PC-3 (cell line): ENCODE data around the gene LHFPL5. TPM values are rescaled to one million over a fixed set of nuclear protein-coding genes. Genes with fewer than 3 reads are reported as not detected.
A peak's percentile ranks its signal among the peaks of the same experiment; 100 is the strongest.

Experiments
- ATAC-seq: fragments of 200-7000 bp; cut with Tn5 transposase; 2 replicates; pipeline ENCODE4 v1.9.1; 2020; ENCODE audit warnings: mild to moderate bottlenecking, moderate library complexity
- BruUV-seq: library from RNA; stranded (reverse); fragments of 400-500 nt; replicated peaks from 2 replicates; lab custom pipeline; 2021; lab: Mats Ljungman, UMichigan
- CTCF ChIA-PET: fragments of 300-600 bp; sonication (Branson Sonifier 250); formaldehyde crosslinking; loops from one replicate; lab custom pipeline; 2022; ENCODE audit warnings: antibody characterized with exemption; lab: Charles Lee
- POLR2A ChIA-PET: fragments of 300-600 bp; sonication (Branson Sonifier 250); formaldehyde crosslinking; loops from one replicate; lab custom pipeline; 2022; ENCODE audit warnings: antibody characterized with exemption; ENCODE audit not compliant: unreplicated experiment; lab: Charles Lee
- DNase-seq: peaks from one replicate; pipeline ENCODE4 v3.0.0-alpha.2; 2015
- H2AFZ ChIP-seq: fragments of 300-600 bp; sonication (generic); 2 replicates; pipeline ENCODE4 v1.6.0; 2016; ENCODE audit warnings: antibody characterized with exemption, low read length
- H3F3A ChIP-seq: fragments of 300-600 bp; sonication (generic); one replicate; pipeline ENCODE4 v1.6.0; 2017; ENCODE audit warnings: antibody characterized with exemption, low read length, control low read depth, mild to moderate bottlenecking; ENCODE audit not compliant: unreplicated experiment
- H3K27ac ChIP-seq: fragments of 300-600 bp; sonication (generic); 2 replicates; pipeline ENCODE4 v1.5.1; 2016; ENCODE audit warnings: mild to moderate bottlenecking, low read length
- H3K27me3 ChIP-seq: fragments of 300-600 bp; sonication (generic); 2 replicates; pipeline ENCODE4 v1.6.1; 2016; ENCODE audit warnings: low read length, mixed read lengths
- H3K36me3 ChIP-seq: fragments of 300-600 bp; sonication (generic); 2 replicates; pipeline ENCODE4 v1.6.1; 2016; ENCODE audit warnings: low read depth, mixed run types, low read length, mixed read lengths
- H3K4me1 ChIP-seq: fragments of 300-600 bp; sonication (generic); 2 replicates; pipeline ENCODE4 v1.5.1; 2016; ENCODE audit warnings: low read length; ENCODE audit not compliant: insufficient read depth
- H3K4me2 ChIP-seq: fragments of 300-600 bp; sonication (generic); 2 replicates; pipeline ENCODE4 v1.6.0; 2016; ENCODE audit warnings: low read length
- H3K4me3 ChIP-seq: fragments of 300-600 bp; sonication (generic); 2 replicates; pipeline ENCODE4 v1.5.1; 2016; ENCODE audit warnings: mild to moderate bottlenecking, low read length, mixed read lengths
- H3K79me2 ChIP-seq: fragments of 300-600 bp; sonication (generic); 2 replicates; pipeline ENCODE4 v1.6.1; 2017; ENCODE audit warnings: low read length, mixed read lengths
- H3K9ac ChIP-seq: fragments of 300-600 bp; sonication (generic); 2 replicates; pipeline ENCODE4 v1.6.0; 2016; ENCODE audit warnings: mild to moderate bottlenecking, low read length
- H3K9me2 ChIP-seq: fragments of 300-600 bp; sonication (generic); replicated peaks from 2 replicates; pipeline ENCODE4 v1.6.1; 2016; ENCODE audit warnings: mixed run types, low read length, mixed read lengths
- H3K9me3 ChIP-seq: fragments of 300-600 bp; sonication (generic); 2 replicates; pipeline ENCODE4 v1.6.1; 2016; ENCODE audit warnings: low read length, mixed read lengths
- H4K20me1 ChIP-seq: fragments of 300-600 bp; sonication (generic); 2 replicates; pipeline ENCODE4 v1.6.1; 2016; ENCODE audit warnings: low read length, mixed read lengths
- CTCF ChIP-seq: fragments of 300-600 bp; sonication (generic); conservative IDR thresholded peaks from 2 replicates; pipeline ENCODE4 v1.5.1; 2017; ENCODE audit warnings: antibody characterized with exemption, low read depth, mild to moderate bottlenecking, low read length
- EZH2 ChIP-seq: fragments of 300-600 bp; sonication (generic); IDR thresholded peaks from one replicate; pipeline ENCODE4 v1.6.1; 2017; ENCODE audit warnings: antibody characterized with exemption, mild to moderate bottlenecking, low read length; ENCODE audit not compliant: unreplicated experiment
- EZH2phosphoT487 ChIP-seq: fragments of 300-600 bp; sonication (generic); IDR thresholded peaks from 2 replicates; pipeline ENCODE4 v1.6.1; 2018; ENCODE audit warnings: mild to moderate bottlenecking, antibody characterized with exemption, low read length, borderline replicate concordance
- intact Hi-C: fragments of 100-400 bp; cut with micrococcal nuclease; formaldehyde crosslinking; loops from 2 replicates; pipeline ENCODE4 v1.9.0; 2023
- total RNA-seq: library from RNA; depleted of rRNA; stranded (reverse); fragments of >200 nt; gene quantifications from 2 replicates; pipeline ENCODE4 v1.2.3, GENCODE V29; 2014

LHFPL5 gene
- total RNA-seq, 1 experiment from 2014 or later, result not detected

- no peaks in the 10 kb centered on the region for H4K20me1 ChIP-seq
- H3F3A ChIP-seq, result no peaks in the 10 kb centered on the region
- BruUV-seq, result no TSS peak
- H3K4me2 ChIP-seq, result peak overlapping the region; percentile 12; the same call in 1 of the 2 replicates
- H3K79me2 ChIP-seq, result no peaks in the 10 kb centered on the region
- TF ChIP-seq EZH2, result no peak
- TF ChIP-seq CTCF, result no peak
- TF ChIP-seq EZH2phosphoT487, result no peak
- H3K27ac ChIP-seq, result no peak overlapping the region
- no peak overlapping the region for H3K9ac ChIP-seq
- no peaks in the 10 kb centered on the region for H3K36me3 ChIP-seq
- intact Hi-C loops, result loop anchor here (1.0 kb wide), 1 partner anchor 11 kb away; no protein-coding TSS in a partner anchor
- H3K4me3 ChIP-seq, result peak overlapping the region; percentile 6; the same call in 1 of the 2 replicates
- peaks cover 35% of the 10 kb centered on the region for H3K27me3 ChIP-seq
- ChIA-PET CTCF (no interaction called here), POLR2A (interaction anchor here (0.8 kb wide), 1 partner anchor 12 kb away, joined by 4 read pairs; no protein-coding TSS in a partner anchor)
- no peaks in the 10 kb centered on the region for H3K4me1 ChIP-seq
- H2AFZ ChIP-seq, result peak overlapping the region; percentile 42; the same call in 1 of the 2 replicates
- ATAC-seq (peak; percentile 46; the same call in 1 of the 2 replicates), DNase-seq (no peak)
- H3K9me3 ChIP-seq, result no peaks in the 10 kb centered on the region
- no peaks in the 10 kb centered on the region for H3K9me2 ChIP-seq
These were observed 18.3 kb upstream of the LHFPL5 start for GRCh38 chr6:35786810-35787209.

- BruUV-seq, result no TSS peak
- ChIA-PET CTCF (no interaction called here), POLR2A (no interaction called here)
- intact Hi-C loops, result loop anchor here (1.0 kb wide), 1 partner anchor 11 kb away; no protein-coding TSS in a partner anchor
- Histone ChIP-seq H3K27me3 (peaks cover 35% of the 10 kb centered on the region), H4K20me1 (no peaks in the 10 kb centered on the region), H2AFZ (no peak overlapping the region), H3K27ac (no peak overlapping the region), H3K9me2 (no peaks in the 10 kb centered on the region), H3K36me3 (no peaks in the 10 kb centered on the region), H3K4me2 (peak overlapping the region; percentile 12; the same call in 1 of the 2 replicates), H3K4me3 (no peak overlapping the region; the same call in 1 of the 2 replicates), H3K79me2 (no peaks in the 10 kb centered on the region), H3K9ac (no peak overlapping the region), H3K4me1 (no peaks in the 10 kb centered on the region), H3F3A (no peaks in the 10 kb centered on the region), H3K9me3 (no peaks in the 10 kb centered on the region)
- DNase-seq (no peak), ATAC-seq (no peak; the same call in 1 of the 2 replicates)
- TF ChIP-seq EZH2phosphoT487, result no peak
- TF ChIP-seq EZH2, result no peak
- no peak for TF ChIP-seq CTCF
These were observed 17.6 kb upstream of the LHFPL5 start for GRCh38 chr6:35787266-35788218.
